Measurements from ENCODE around the gene FSIP1. TPM values are rescaled to one million over a fixed set of nuclear protein-coding genes. Genes with fewer than 3 reads are reported as not detected.

FSIP1 gene
- total RNA-seq, 1 donor from 2014 or later = 0.96 TPM

- H3K27ac ChIP-seq = no peak overlapping the region
- H3K27me3 ChIP-seq = no peaks in the 10 kb centered on the region
- ATAC-seq (no peak), DNase-seq (no peak)
- intact Hi-C loops (cut with DNase I) = no loop called here
- H3K36me3 ChIP-seq = no peaks in the 10 kb centered on the region
- H3K4me1 ChIP-seq = no peaks in the 10 kb centered on the region
- TF ChIP-seq CTCF (IDR thresholded peaks at IDR 0.05) = no peak
- no peak overlapping the region for H3K4me3 ChIP-seq
- no peaks in the 10 kb centered on the region for H3K9me3 ChIP-seq
Observed at GRCh38 chr15:39641191-39641889, 141.3 kb downstream of the FSIP1 start.

GRCh38 chr15:39640665-39641064, 142.0 kb downstream of the FSIP1 start:
- no peaks in the 10 kb centered on the region for H3K36me3 ChIP-seq
- no peak for ATAC-seq
- intact Hi-C loops (cut with DNase I) = no loop called here
- no peaks in the 10 kb centered on the region for H3K9me3 ChIP-seq
- DNase-seq = no peak
- H3K27ac ChIP-seq = no peak overlapping the region
- no peak overlapping the region for H3K4me3 ChIP-seq
- no peaks in the 10 kb centered on the region for H3K27me3 ChIP-seq
- H3K4me1 ChIP-seq = no peaks in the 10 kb centered on the region
- no peak for TF ChIP-seq CTCF (IDR thresholded peaks at IDR 0.05)

- intact Hi-C loops (cut with DNase I) = no loop called here
- Histone ChIP-seq H3K4me3 (no peak overlapping the region), H3K27me3 (no peaks in the 10 kb centered on the region), H3K4me1 (no peaks in the 10 kb centered on the region), H3K27ac (no peak overlapping the region), H3K36me3 (no peaks in the 10 kb centered on the region), H3K9me3 (no peaks in the 10 kb centered on the region)
- DNase-seq (no peak), ATAC-seq (no peak)
- TF ChIP-seq CTCF (IDR thresholded peaks at IDR 0.05) = no peak
Observed at GRCh38 chr15:39639037-39639436, 143.6 kb downstream of the FSIP1 start.

GRCh38 chr15:39638041-39638440, 144.6 kb downstream of the FSIP1 start:
- Histone ChIP-seq H3K27ac (no peak overlapping the region), H3K4me3 (no peak overlapping the region), H3K4me1 (no peaks in the 10 kb centered on the region), H3K9me3 (no peaks in the 10 kb centered on the region), H3K27me3 (no peaks in the 10 kb centered on the region), H3K36me3 (no peaks in the 10 kb centered on the region)
- no peak for DNase-seq
- ATAC-seq = no peak
- no peak for TF ChIP-seq CTCF (IDR thresholded peaks at IDR 0.05)
- intact Hi-C loops (cut with DNase I) = no loop called here

GRCh38 chr15:39631357-39631756, 151.3 kb downstream of the FSIP1 start:
- Histone ChIP-seq H3K36me3 (no peaks in the 10 kb centered on the region), H3K4me1 (peaks cover 11% of the 10 kb centered on the region), H3K4me3 (no peak overlapping the region), H3K27ac (no peak overlapping the region), H3K27me3 (no peaks in the 10 kb centered on the region), H3K9me3 (no peaks in the 10 kb centered on the region)
- intact Hi-C loops (cut with DNase I) = no loop called here
- no peak for ATAC-seq
- DNase-seq = no peak
- no peak for TF ChIP-seq CTCF (IDR thresholded peaks at IDR 0.05)

- Histone ChIP-seq H3K4me3 (no peak overlapping the region), H3K36me3 (no peaks in the 10 kb centered on the region), H3K4me1 (peaks cover 24% of the 10 kb centered on the region), H3K27ac (peak overlapping the region; percentile 4), H3K9me3 (no peaks in the 10 kb centered on the region), H3K27me3 (no peaks in the 10 kb centered on the region)
- intact Hi-C loops (cut with DNase I) = no loop called here
- ATAC-seq (no peak), DNase-seq (no peak)
- TF ChIP-seq CTCF (IDR thresholded peaks at IDR 0.05) = no peak
Observed at GRCh38 chr15:39629906-39630305, 152.7 kb downstream of the FSIP1 start.

Measured in upper lobe of right lung (tissue), 1 donor.